Daoy (cell line): Measurements from ENCODE around the gene KRTAP12-2. TPM values are rescaled to one million over a fixed set of nuclear protein-coding genes. Genes with fewer than 3 reads are reported as not detected.
"Not testable (repeated sequence)": the region's sequence is repeated elsewhere in the genome, so short reads cannot be mapped to it uniquely, and the experiment has no call there.

Experiments used
- DNase-seq: peaks from one replicate; pipeline ENCODE4 v3.0.0-alpha.2; 2015; ENCODE audit warnings: low read depth
- total RNA-seq: library from RNA; depleted of rRNA; stranded (reverse); fragments of >200 nt; shearing (Covaris generic); gene quantifications from 2 replicates; pipeline ENCODE4 v1.2.3, GENCODE V29; 2014

The KRTAP12-2 gene
- total RNA-seq, 1 experiment from 2014 or later = not detected

GRCh38 chr21:44650265-44650972 lies 16.3 kb downstream of the KRTAP12-2 start:
- DNase-seq = no peak

GRCh38 chr21:44649521-44650100 lies 17.1 kb downstream of the KRTAP12-2 start:
- DNase-seq = no peak

GRCh38 chr21:44648557-44649311 lies 18.0 kb downstream of the KRTAP12-2 start:
- no peak for DNase-seq

GRCh38 chr21:44647222-44647552 lies 19.5 kb downstream of the KRTAP12-2 start:
- DNase-seq = no peak

GRCh38 chr21:44646366-44647221 lies 20.1 kb downstream of the KRTAP12-2 start, which contains the start of gene KRTAP10-11:
Gene KRTAP10-11, plus strand, starts transcription at chr21:44646414. Its CDS starts 45 bp downstream, at chr21:44646459.
- DNase-seq = not testable (repeated sequence)

GRCh38 chr21:44644878-44645277 lies 21.8 kb downstream of the KRTAP12-2 start:
- DNase-seq = no peak

GRCh38 chr21:44643741-44644310 lies 22.9 kb downstream of the KRTAP12-2 start:
- no peak for DNase-seq

- no peak for DNase-seq
These were observed 26.0 kb downstream of the KRTAP12-2 start for GRCh38 chr21:44640761-44641160.

- DNase-seq = no peak
These were observed 27.4 kb downstream of the KRTAP12-2 start for GRCh38 chr21:44639331-44639655.

GRCh38 chr21:44638506-44639330 lies 28.0 kb downstream of the KRTAP12-2 start:
- not testable (repeated sequence) for DNase-seq

GRCh38 chr21:44637851-44638348 lies 28.8 kb downstream of the KRTAP12-2 start:
- DNase-seq = not testable (repeated sequence)

- no peak for DNase-seq
These were observed 29.5 kb downstream of the KRTAP12-2 start, which contains the start of gene KRTAP10-10 for GRCh38 chr21:44637018-44637850. Gene KRTAP10-10, plus strand, starts transcription at chr21:44637356. Its CDS starts 62 bp downstream, at chr21:44637418.

GRCh38 chr21:44636209-44637017 lies 30.3 kb downstream of the KRTAP12-2 start:
- DNase-seq = no peak

GRCh38 chr21:44632067-44632466 lies 34.7 kb downstream of the KRTAP12-2 start:
- DNase-seq = no peak

- no peak for DNase-seq
These were observed 36.3 kb downstream of the KRTAP12-2 start for GRCh38 chr21:44630440-44630839.

GRCh38 chr21:44628707-44629391 lies 37.9 kb downstream of the KRTAP12-2 start:
- DNase-seq = no peak

GRCh38 chr21:44627831-44628233 lies 38.9 kb downstream of the KRTAP12-2 start:
- not testable (repeated sequence) for DNase-seq
